CD4-positive, alpha-beta T cell treated with Interferon gamma for 1 hour (primary cell): Measurements from ENCODE around the gene CLEC3A.
"Not testable (repeated sequence)": the region's sequence is repeated elsewhere in the genome, so short reads cannot be mapped to it uniquely, and the experiment has no call there.

Experiments
- DNase-seq: peaks from one replicate; pipeline ENCODE4 v3.0.0-alpha.2; 2020

CLEC3A gene

DNA sequence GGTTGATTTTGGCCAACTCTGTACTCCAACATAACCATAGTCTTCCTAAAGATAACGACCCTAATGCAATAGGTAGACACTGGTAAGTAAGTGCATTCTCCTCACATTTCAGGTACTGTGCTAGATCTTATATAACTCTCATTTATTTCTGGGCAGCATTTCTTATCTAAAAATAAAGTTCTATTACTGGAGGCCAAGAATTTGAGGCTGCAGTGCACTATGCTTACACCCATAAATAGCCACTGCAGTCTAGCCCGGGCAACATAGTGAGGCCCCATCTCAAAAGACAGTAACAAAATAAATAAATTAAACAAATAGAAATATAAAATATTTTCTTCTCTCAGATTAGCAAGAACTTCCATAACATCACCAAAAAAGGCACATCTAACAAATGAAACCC lies 12.7 kb downstream of the CLEC3A start:
- DNase-seq: no peak

DNA sequence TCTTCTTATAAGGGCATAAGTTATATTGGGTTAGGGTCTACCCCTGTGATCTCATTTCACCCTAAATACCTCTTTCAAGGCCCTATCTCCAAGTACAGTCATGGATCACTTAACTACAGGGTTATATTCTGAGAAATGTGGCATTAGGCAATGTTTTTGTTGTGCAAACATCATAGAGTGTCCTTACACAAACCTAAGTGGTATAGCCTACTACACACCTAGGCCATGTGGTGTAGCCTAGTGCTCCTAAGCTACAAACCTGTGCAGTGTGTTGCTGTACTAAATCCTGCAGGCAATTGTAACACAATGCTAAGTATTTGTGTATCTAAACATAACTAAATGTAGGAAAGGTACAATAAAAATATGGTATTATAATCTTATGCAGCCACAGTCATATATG lies 18.0 kb downstream of the CLEC3A start:
- DNase-seq: no peak

DNA sequence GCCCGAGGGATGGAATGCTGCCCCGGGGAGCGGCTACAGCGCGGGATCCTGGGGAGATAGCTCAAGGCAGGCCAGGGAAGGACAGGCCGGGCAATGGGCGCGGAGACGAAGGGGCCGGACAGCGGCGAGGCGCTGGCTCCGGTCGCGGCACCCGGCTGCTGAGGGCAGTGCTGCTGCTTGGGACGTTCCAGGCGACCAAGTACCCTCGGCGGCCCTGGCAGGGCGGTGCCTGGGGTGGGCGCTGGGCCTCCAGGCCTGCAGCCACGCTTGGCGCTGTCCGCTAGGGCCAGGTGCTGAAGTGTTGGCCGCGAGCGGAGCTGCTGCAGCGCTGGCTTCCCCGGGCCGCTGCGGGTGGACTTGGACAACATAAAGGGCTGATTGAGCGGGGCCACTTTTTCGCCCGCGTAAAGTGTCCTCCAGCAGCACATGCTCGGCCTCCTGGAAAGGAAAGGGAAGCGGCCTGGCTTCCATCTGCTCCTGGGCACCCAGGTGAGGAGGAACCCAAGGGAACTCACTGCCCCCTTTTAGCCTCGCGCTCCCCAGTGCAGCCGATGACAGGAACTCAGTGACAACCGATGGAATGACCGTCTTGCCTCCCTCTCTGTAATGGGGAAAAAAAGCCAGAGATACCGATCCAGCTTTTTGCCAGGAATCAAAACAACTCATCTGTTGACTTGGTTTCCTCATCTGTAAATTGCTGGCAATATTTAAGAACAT lies 23.7 kb downstream of the CLEC3A start:
- DNase-seq: no peak

DNA sequence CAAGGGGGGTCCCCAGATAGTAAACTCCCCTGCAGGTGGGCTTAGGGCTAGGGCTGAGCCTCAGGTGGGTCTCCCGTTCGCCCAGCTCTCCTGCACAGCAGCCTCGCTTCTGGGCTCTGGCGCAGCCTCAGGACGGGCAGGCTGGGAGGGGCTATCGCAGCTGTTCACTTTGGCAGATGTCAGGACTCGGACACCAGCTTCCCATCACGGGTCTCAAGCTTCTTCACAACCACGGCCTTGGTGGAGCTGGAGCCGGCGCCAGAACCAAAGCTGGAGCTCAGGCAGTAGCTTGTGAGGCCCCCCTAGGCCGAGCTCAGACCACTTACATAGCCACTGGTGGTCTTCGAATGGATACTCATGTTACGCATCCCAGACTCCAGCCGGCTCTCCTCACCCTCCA lies 26.0 kb downstream of the CLEC3A start:
- DNase-seq: no peak

DNA sequence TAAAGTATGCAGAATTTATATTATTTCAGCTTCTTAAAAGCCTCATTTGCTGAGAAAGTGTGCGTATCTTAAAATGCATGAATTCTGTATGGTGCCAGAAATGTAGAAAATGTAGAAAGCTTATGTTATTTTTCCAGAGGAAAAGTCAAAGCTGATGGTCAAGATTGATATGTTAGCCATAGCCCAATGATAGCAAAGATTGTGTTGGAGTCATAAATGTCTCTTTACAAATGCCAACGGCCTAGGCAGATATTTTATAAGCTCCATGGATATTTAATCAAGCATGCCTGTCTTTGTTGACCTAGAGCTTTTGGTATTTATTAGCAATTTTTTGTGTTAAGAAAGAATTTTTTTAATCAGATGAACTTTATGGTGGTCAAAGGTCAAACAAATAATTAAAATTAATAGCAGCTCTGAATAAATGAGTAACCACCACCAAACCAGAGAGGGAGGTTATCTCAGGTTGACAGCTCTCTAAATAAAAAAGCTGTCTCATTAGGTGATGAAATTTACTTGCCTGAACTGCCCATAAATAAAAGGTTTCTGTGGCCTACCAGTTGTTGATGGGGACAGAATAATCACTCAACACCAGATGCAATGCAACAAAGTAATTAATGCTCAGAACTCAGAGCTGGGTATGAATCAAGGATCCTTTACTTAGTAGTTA lies 28.5 kb downstream of the CLEC3A start:
- DNase-seq: no peak

DNA sequence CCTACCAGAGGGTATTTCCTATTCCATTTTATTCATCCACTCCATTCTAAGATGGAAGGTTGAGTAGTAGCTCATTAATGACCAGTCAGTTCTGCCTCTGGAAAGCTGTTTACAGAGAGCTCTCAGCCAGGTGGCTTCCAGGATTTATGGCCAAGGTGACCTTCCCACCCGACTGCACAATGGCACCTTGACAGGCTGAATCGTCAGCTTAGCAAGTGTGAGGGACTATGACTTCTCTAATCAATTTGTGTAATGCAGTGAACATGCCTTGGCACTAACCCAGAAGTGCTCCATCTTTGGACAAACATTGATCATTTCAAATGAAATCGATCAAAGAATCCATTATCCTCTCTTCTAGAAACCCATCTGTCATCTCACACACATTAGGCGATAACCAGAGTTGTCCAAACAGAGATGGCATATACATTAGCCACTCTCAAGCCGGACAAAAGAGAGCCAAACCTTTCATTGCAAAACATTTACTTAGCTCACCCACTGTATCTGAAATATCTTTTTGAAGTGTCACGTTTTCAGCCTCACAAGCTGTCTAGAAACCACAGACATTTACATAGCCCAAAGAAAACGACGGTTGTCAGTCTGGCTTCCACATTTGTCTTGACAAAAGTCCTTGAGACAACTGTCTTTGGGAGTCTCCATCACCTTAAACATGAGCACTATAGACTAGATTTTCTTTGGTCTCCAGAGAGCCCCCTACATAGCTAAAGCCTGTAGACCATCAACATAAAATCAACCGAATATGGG lies 35.6 kb downstream of the CLEC3A start:
- DNase-seq: no peak

DNA sequence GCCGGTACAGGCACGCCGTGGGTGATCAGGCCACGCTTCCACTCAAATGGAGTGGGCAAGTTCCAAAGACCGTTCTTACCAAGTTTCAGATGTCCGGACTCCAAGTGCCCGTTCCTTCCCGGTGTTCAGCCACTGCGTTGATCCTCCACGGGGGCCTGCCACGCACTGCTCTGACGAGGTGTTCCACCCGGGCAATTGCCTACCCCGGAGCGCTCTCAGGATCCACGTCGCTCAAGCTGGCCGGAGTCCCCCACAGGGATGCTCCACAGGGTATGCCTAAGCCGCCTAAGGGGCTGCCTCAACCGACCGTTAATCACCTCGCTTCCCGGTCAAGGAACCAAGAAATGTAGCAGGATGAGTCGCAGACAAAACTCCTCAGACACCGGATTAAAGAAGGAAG lies 37.5 kb downstream of the CLEC3A start:
- not testable (repeated sequence) for DNase-seq

DNA sequence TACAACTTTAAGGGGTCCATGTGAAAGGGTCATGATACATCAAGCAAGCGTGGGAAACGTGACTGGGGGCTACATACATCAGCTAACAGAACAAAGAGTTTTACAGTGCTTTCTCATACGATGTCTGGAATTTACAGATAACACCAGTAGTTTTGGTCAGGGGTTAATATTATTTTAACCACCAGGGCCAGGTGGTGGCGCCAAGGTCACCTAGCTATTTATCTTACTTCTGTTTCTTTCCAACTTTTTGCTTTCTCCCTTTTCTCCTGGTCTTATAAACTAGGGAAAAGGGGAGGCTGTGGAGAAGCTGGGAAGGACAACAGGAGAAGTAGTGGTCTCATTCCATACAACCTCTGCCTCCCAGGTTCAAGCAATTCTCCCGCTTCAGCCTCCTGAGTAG lies 37.9 kb downstream of the CLEC3A start:
- no peak for DNase-seq

DNA sequence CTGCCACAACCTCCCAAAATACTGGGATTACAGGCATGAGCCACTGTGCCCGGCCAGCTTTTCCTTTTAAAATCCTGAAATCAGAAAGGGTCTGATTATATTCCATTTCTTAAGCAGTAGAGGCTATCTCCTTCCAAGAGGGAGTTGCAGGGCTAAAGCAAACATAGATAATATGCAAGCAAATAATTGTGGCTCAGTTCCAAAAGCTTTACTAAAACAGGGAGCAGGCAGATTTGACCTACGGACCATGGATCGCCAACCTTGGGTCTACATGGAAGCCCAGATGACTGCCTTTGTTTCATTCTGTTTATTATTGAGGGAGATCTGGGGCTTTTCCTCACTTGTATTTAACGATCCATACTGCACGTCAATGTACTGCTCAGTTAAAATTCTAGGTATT lies 38.5 kb downstream of the CLEC3A start:
- DNase-seq: no peak

DNA sequence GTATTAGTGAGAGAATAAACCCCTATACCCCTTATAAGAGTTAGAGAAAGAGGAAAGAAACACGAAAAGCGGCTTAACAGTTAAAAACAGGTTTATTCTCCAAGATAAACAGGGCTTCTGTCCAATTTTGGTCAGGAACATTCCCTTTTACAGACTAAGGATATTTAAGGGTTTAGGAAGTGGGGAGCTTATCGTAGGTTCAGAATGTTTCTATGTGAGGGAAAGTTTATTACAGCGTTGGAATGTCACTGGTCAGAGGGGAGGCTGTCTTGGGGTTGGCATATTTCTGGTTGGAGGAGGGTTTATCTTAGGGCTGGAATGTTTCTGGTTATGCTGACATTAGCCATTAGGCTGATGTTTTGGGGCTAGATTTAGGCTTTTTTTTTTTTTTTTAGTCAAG lies 43.0 kb downstream of the CLEC3A start:
- no peak for DNase-seq

DNA sequence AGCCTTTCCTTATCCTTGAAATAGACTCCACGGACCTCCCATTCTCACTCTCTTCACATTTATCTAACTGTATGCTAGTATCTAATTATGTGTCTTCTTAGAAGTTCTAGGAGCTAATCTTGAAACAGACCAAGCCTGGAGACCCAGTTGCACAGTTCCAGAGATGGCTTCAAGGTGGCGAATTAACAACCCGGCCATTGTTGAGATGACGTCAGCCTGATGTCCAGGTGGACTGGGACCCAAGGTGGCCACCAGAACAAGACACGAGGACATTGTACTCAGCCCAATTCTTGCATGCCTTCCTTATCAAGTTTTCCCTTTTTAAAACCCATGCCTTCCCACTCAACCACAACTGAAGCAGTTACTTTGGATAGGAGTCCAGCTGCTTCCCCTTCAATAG lies 47.6 kb downstream of the CLEC3A start:
- DNase-seq: no peak

DNA sequence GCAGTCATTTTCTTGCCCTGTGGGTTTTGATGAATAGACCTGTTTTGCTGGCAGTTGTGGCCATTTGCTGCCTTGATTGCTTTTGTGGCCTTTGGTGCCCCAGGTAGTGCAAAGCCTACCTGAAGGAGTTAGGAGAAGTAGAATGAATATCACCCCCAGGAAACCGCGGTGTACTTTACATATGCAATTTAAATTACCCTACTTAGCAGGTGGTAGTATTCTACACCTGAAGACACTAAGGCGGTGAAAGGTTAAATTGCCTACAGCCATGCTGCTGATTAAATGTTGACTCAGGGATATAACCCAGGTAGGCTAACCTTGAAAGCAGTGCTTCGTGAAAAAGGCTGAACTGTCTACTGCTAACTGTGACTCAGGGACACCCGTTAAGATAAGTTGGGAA lies 49.9 kb downstream of the CLEC3A start:
- no peak for DNase-seq

DNA sequence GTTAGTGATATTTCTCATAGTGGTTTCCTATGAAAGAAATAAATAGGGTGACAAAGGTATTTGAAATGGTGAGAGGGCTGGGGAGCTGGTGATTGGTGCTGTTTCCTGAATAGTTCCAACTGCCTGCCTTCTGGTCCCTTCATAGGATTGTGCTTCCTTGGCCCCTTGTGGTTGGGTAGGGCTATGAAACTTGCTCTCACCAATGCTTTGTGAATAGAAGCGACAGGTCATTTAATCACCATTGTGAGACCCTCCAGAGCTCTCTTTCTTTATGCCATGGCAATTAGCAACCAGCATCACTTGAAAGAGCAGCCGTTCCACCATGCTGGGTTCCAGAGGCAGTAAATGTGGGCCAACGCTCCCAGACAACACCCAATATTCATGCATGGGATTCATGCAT lies 53.5 kb downstream of the CLEC3A start:
- DNase-seq: no peak

DNA sequence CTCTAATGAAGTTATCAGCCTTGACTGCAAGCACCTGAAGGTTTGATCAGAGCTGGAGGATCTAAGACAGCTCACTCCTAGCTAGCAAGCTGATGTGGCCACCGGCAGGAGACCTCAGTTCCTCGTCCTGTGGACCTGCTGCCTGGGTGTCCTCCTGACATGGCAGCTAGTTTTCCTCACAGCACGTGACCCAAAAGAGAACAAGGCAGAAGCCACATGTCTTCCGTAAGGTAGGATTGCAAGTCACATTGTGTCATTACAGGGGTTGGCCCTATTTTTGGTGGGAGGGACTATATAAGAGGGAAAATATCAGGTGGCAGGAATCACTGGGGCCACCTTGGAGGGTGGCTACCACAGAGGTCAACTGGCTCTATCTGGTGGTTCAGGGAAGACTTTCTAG lies 59.0 kb downstream of the CLEC3A start:
- DNase-seq: no peak
